ENCODE measurements around the gene RIPPLY3. TPM values are rescaled to one million over a fixed set of nuclear protein-coding genes. Genes with fewer than 3 reads are reported as not detected.
"Not testable (repeated sequence)": the region's sequence is repeated elsewhere in the genome, so short reads cannot be mapped to it uniquely, and the experiment has no call there.

Gene RIPPLY3
- total RNA-seq, 4 donors from 2014 or later = not detected

DNA sequence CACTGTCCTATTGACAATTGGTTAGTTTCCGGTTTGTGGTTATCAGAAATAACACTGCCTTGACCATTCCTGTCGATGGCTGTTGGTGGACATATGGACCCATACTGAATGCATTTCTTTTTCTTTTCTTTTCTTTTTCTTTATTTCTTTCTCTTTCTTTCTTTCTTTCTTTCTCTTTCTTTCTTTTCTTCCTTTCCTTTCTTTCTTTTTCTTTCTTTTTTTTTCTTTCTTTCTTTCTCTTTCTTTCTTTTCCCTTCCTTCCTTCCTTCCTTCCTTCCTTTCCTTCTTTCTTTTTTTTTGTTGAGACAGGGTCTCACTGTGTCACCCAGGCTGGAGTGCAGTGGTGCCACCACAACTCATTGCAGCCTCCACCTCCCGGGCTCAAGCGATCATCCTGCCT is 24.4 kb downstream of the RIPPLY3 start:
- H3K4me3 ChIP-seq = no peak overlapping the region
- TF ChIP-seq POLR2A (IDR thresholded peaks at IDR 0.05; ENCODE audit: low read depth) (no peak), POLR2AphosphoS5 (IDR thresholded peaks at IDR 0.05) (no peak), EP300 (IDR thresholded peaks at IDR 0.05) (no peak)
- TF ChIP-seq, protein P1, sequence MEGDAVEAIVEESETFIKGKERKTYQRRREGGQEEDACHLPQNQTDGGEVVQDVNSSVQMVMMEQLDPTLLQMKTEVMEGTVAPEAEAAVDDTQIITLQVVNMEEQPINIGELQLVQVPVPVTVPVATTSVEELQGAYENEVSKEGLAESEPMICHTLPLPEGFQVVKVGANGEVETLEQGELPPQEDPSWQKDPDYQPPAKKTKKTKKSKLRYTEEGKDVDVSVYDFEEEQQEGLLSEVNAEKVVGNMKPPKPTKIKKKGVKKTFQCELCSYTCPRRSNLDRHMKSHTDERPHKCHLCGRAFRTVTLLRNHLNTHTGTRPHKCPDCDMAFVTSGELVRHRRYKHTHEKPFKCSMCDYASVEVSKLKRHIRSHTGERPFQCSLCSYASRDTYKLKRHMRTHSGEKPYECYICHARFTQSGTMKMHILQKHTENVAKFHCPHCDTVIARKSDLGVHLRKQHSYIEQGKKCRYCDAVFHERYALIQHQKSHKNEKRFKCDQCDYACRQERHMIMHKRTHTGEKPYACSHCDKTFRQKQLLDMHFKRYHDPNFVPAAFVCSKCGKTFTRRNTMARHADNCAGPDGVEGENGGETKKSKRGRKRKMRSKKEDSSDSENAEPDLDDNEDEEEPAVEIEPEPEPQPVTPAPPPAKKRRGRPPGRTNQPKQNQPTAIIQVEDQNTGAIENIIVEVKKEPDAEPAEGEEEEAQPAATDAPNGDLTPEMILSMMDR (IDR thresholded peaks at IDR 0.05) = no peak
- intact Hi-C loops (cut with DNase I) = no loop called here
- peaks cover 0 to 13% (median 12%) of the 10 kb centered on the region in 4 donors for H3K4me1 ChIP-seq
- 97% methylated on average over 4 of the region's 4 CpGs for WGBS
- no peaks in the 10 kb centered on the region for H3K9me3 ChIP-seq
- peaks cover 0 to 3% (median 0%) of the 10 kb centered on the region in 4 donors for H3K27me3 ChIP-seq
- H3K36me3 ChIP-seq = no peaks in the 10 kb centered on the region
- H3K27ac ChIP-seq (replicated peaks in 1 of 4) = no peak overlapping the region
- DNase-seq (ENCODE audit: extremely low spot score) = no peak

DNA sequence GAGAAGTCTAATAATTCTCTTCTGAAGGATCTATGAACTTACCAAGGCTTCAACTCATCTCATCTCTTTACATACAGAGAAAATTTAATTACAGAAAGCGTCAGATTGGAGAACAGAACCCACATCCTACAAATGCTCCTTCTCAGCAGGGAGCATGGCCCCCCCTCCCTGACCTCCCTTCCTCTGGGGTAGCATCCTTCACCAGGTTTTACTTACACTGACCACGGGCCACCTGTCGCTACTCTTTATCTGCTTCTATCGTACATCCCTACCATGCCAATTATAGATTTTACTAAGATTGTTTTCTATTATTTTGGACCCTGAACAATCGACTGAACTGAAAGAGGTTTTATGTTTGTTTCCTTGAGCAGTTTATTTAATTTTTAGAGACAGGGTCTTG is 25.8 kb downstream of the RIPPLY3 start:
- 91% methylated on average over 5 of the region's 5 CpGs for WGBS
- no peak for TF ChIP-seq POLR2AphosphoS5 (IDR thresholded peaks at IDR 0.05)

DNA sequence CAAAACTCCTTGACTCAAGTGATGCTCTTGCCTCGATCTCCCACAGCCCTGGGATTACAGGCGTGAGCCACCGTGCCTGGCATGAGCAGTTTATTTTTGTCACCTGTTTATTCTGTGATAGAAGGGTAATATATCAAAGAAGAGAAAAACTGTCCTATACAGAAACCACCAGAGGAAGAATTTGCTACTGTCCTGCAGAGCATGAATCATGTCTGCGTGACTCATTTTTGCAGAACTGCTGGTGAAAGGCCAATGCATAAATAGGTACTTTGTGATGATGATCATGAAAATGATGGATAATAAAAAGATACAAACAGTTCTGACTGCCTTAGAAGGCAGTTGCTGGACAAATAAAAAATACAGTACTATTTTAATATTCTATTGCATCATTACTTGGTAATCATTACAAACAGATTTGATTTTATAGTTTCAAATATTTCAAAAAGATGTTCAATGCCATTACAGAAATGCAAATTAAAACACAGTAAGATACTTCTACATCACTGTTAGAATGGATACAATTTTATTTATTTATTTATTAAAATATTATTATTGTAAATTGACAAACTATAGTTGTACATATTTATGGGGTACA is 26.5 kb downstream of the RIPPLY3 start:
- TF ChIP-seq, protein P1 (IDR thresholded peaks at IDR 0.05) = no peak
- TF ChIP-seq POLR2AphosphoS5 (IDR thresholded peaks at IDR 0.05) = peak in 1 of 2 donors; percentile 57
- Histone ChIP-seq H3K36me3 (no peaks in the 10 kb centered on the region), H3K4me1 (peaks cover 0 to 13% (median 12%) of the 10 kb centered on the region in 4 donors), H3K4me3 (no peak overlapping the region), H3K27me3 (peaks cover 0 to 3% (median 0%) of the 10 kb centered on the region in 4 donors), H3K9me3 (no peaks in the 10 kb centered on the region), H3K27ac (replicated peaks in 1 of 4) (peak overlapping the region in 1 of 4 donors; percentile 41)
- intact Hi-C loops (cut with DNase I) = no loop called here
- DNase-seq (ENCODE audit: extremely low spot score) = no peak
- WGBS = 52% methylated on average over 4 of the region's 4 CpGs

More for the DNA sequence above, 25.8 kb downstream of the RIPPLY3 start:
- Histone ChIP-seq H3K4me1 (peaks cover 0 to 13% (median 12%) of the 10 kb centered on the region in 4 donors), H3K27me3 (peaks cover 0 to 3% (median 0%) of the 10 kb centered on the region in 4 donors), H3K27ac (replicated peaks in 1 of 4) (peak overlapping the region in 1 of 4 donors; percentile 41), H3K9me3 (no peaks in the 10 kb centered on the region), H3K36me3 (no peaks in the 10 kb centered on the region), H3K4me3 (no peak overlapping the region)
- intact Hi-C loops (cut with DNase I) = no loop called here
- no peak for DNase-seq (ENCODE audit: extremely low spot score)

DNA sequence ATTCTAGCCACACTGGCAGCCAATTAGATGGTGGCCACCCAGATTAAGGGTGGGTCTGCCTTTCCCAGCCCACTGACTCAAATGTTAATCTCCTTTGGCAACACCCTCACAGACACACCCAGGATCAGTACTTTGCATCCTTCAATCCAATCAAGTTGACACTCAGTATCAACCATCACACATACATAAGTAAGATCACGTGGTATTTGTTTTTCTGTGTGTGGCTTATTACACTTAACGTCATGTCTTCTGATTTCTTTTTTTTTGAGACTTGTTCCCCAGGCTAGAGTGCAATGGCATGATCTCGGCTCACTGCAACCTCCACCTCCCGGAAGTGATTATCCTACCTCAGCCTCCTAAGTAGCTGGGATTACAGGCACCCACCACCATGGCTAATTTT is 27.9 kb downstream of the RIPPLY3 start:
- DNase-seq (ENCODE audit: extremely low spot score); H3K27ac ChIP-seq (replicated peaks in 1 of 4); H3K27me3 ChIP-seq; intact Hi-C loops (cut with DNase I); H3K36me3 ChIP-seq; H3K4me3 ChIP-seq; H3K9me3 ChIP-seq: not testable (repeated sequence)
- H3K4me1 ChIP-seq = peaks cover 0 to 13% (median 12%) of the 10 kb centered on the region in 4 donors
- 92% methylated on average over 4 of the region's 4 CpGs for WGBS

DNA sequence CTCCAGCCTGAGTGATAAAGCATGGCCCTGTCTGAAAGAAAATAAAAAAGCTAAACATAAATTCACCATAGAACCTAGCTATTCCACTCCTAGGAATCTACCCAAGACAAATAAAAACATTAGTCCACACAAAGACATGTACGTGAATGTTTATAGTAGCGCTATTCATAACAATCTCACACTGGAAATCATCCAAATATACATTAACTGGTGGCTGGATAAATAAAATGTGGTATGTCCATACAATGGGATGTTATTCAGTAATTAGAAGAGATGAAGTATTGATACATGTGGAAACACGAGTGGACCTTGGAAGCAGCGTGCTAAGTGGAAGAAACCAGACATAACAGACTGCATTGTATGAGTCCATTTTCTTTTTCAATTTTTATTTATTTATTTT is 29.7 kb downstream of the RIPPLY3 start:
- Histone ChIP-seq H3K4me3 (no peak overlapping the region), H3K36me3 (no peaks in the 10 kb centered on the region), H3K4me1 (peaks cover 0 to 13% (median 12%) of the 10 kb centered on the region in 4 donors), H3K9me3 (no peaks in the 10 kb centered on the region), H3K27ac (replicated peaks in 1 of 4) (no peak overlapping the region), H3K27me3 (peaks cover 0 to 3% (median 0%) of the 10 kb centered on the region in 4 donors)
- no peak for DNase-seq (ENCODE audit: extremely low spot score)
- intact Hi-C loops (cut with DNase I) = no loop called here
- 94% methylated on average over 4 of the region's 4 CpGs for WGBS
- TF ChIP-seq POLR2A (IDR thresholded peaks at IDR 0.05; ENCODE audit: low read depth) (no peak), EP300 (IDR thresholded peaks at IDR 0.05) (no peak), POLR2AphosphoS5 (IDR thresholded peaks at IDR 0.05) (no peak)
- TF ChIP-seq, protein P1 (IDR thresholded peaks at IDR 0.05) = no peak

Measured in esophagus muscularis mucosa (tissue), 4 donors.